Thoracic aorta (tissue), 2 donors: ENCODE data around the gene KANSL3. TPM values are rescaled to one million over a fixed set of nuclear protein-coding genes. Genes with fewer than 3 reads are reported as not detected.
A peak's percentile ranks its signal among the peaks of the same experiment; 100 is the strongest.

Experiments used
- ATAC-seq: fragments of 150-250 bp; one replicate; pipeline ENCODE4 v1.8.0; 2017; ENCODE audit warnings: low read depth; ENCODE audit not compliant: insufficient number of reproducible peaks, low FRiP score
- DNase-seq: peaks from one replicate; pipeline ENCODE4 v3.0.0-alpha.2; 2020; ENCODE audit warnings: low spot score
- H3K27ac ChIP-seq, 2 donors: fragments of 200-600 bp; sonication (generic); 1 replicate in 1 of 2; 2 replicates in 1 of 2; pipeline ENCODE4 v1.5.1; 2016; ENCODE audit warnings: mild to moderate bottlenecking in 2 of 2, moderate library complexity in 2 of 2
- H3K27me3 ChIP-seq: fragments of 200-600 bp; sonication (generic); replicated peaks from 2 replicates; pipeline ENCODE4 v1.6.0; 2016; ENCODE audit warnings: mild to moderate bottlenecking; ENCODE audit not compliant: insufficient read depth
- H3K36me3 ChIP-seq: fragments of 200-600 bp; sonication (generic); one replicate; pipeline ENCODE4 v1.5.1; 2016
- H3K4me1 ChIP-seq, 2 donors: fragments of 200-600 bp; sonication (generic); 1 replicate in 1 of 2; 2 replicates in 1 of 2; pipeline versions ENCODE4 v1.5.1 to v1.6.0; 2016; ENCODE audit warnings: low read depth in 2 of 2, mild to moderate bottlenecking in 1 of 2; ENCODE audit not compliant: control insufficient read depth in 1 of 2
- H3K4me3 ChIP-seq: fragments of 200-600 bp; sonication (generic); 2 replicates; pipeline ENCODE4 v1.5.1; 2016; ENCODE audit warnings: mild to moderate bottlenecking
- H3K9me3 ChIP-seq: fragments of 200-600 bp; sonication (generic); 2 replicates; pipeline ENCODE4 v1.5.1; 2016
- CTCF ChIP-seq: fragments of 200-600 bp; sonication (generic); IDR thresholded peaks from one replicate; pipeline ENCODE4 v1.5.1; 2019; ENCODE audit warnings: antibody characterized with exemption
- total RNA-seq, 2 donors: library from RNA; depleted of rRNA; stranded (reverse); fragments of >200 nt; gene quantifications; one replicate each; pipeline versions ENCODE4 v1.1.0 to v1.2.3, GENCODE V29; 2016

The KANSL3 gene
- total RNA-seq, 2 donors from 2014 or later: 60.2 to 73.4 TPM

GRCh38 chr2:96642564-96643360 is 4.7 kb upstream of the KANSL3 start, which contains the start of gene FER1L5:
Gene FER1L5, plus strand, starts transcription at chr2:96642764. Its CDS starts 73 bp downstream, at chr2:96642837.
- ATAC-seq (no peak), DNase-seq (no peak)
- Histone ChIP-seq H3K36me3 (no peaks in the 10 kb centered on the region), H3K4me3 (no peak within 1 kb of the TSS), H3K9me3 (no peaks in the 10 kb centered on the region), H3K27me3 (no peaks in the 10 kb centered on the region), H3K27ac (no peak within 1 kb of the TSS), H3K4me1 (no peaks in the 10 kb centered on the region)
- TF ChIP-seq CTCF: no peak

GRCh38 chr2:96637385-96638143 is 548 bp downstream of the KANSL3 start:
- H3K9me3 ChIP-seq: no peaks in the 10 kb centered on the region
- peaks cover 22 to 45% of the 10 kb centered on the region in 2 donors for H3K4me1 ChIP-seq
- TF ChIP-seq CTCF: no peak
- ATAC-seq: peak; percentile 85
- H3K27me3 ChIP-seq: no peaks in the 10 kb centered on the region
- peak overlapping the region; percentile 84 to 95 for H3K27ac ChIP-seq
- peak; percentile 70 for DNase-seq
- H3K36me3 ChIP-seq: no peaks in the 10 kb centered on the region
- H3K4me3 ChIP-seq: peak overlapping the region; percentile 74

GRCh38 chr2:96636551-96637171 is 1.5 kb downstream of the KANSL3 start:
- Histone ChIP-seq H3K36me3 (no peaks in the 10 kb centered on the region), H3K27ac (peak overlapping the region; percentile 84 to 95), H3K4me1 (peaks cover 24 to 55% of the 10 kb centered on the region in 2 donors), H3K9me3 (no peaks in the 10 kb centered on the region), H3K4me3 (peak overlapping the region; percentile 74), H3K27me3 (no peaks in the 10 kb centered on the region)
- TF ChIP-seq CTCF: no peak
- DNase-seq (no peak), ATAC-seq (no peak)

GRCh38 chr2:96633641-96634040 is 4.5 kb downstream of the KANSL3 start:
- no peak overlapping the region for H3K27ac ChIP-seq
- ATAC-seq (no peak), DNase-seq (no peak)
- peaks cover 26 to 61% of the 10 kb centered on the region in 2 donors for H3K4me1 ChIP-seq
- H3K36me3 ChIP-seq: peaks cover 17% of the 10 kb centered on the region
- no peak overlapping the region for H3K4me3 ChIP-seq
- H3K27me3 ChIP-seq: no peaks in the 10 kb centered on the region
- no peaks in the 10 kb centered on the region for H3K9me3 ChIP-seq
- TF ChIP-seq CTCF: no peak
